Activated CD4-positive, alpha-beta T cell treated with anti-CD3 and anti-CD28 coated beads for 4 hours (primary cell): Measurements from ENCODE around the gene TBL3.
A peak's percentile ranks its signal among the peaks of the same experiment; 100 is the strongest.
"Not testable (repeated sequence)": the region's sequence is repeated elsewhere in the genome, so short reads cannot be mapped to it uniquely, and the experiment has no call there.

Experiments used
- DNase-seq, 2 donors: peaks; one replicate each; pipeline ENCODE4 v3.0.0-alpha.2; 2020

Gene TBL3

GRCh38 chr16:2002406-2003230 is 30.8 kb downstream of the TBL3 start:
- DNase-seq, result no peak

- DNase-seq, result no peak
Measured at GRCh38 chr16:2003231-2003826, 31.5 kb downstream of the TBL3 start.

- peak; percentile 85 to 86 for DNase-seq
Measured at GRCh38 chr16:2003827-2004641, 32.2 kb downstream of the TBL3 start.

GRCh38 chr16:2004795-2005517 is 33.1 kb downstream of the TBL3 start:
- DNase-seq, result no peak

- DNase-seq, result no peak
Measured at GRCh38 chr16:2005646-2006045, 33.8 kb downstream of the TBL3 start.

GRCh38 chr16:2006317-2006716 is 34.5 kb downstream of the TBL3 start:
- DNase-seq, result no peak

- DNase-seq, result no peak
Measured at GRCh38 chr16:2007081-2007836, 35.4 kb downstream of the TBL3 start.

- DNase-seq, result no peak
Measured at GRCh38 chr16:2008009-2008526, 36.2 kb downstream of the TBL3 start.

GRCh38 chr16:2008631-2009163 is 36.8 kb downstream of the TBL3 start:
- DNase-seq, result no peak

- DNase-seq, result no peak
Measured at GRCh38 chr16:2009164-2009711, 37.4 kb downstream of the TBL3 start.

GRCh38 chr16:2009791-2010510 is 38.1 kb downstream of the TBL3 start, which contains the start of gene ZNF598:
Gene ZNF598 (minus strand): TSS chr16:2009821.
- peak; percentile 73 to 77 for DNase-seq

- DNase-seq, result not testable (repeated sequence)
Measured at GRCh38 chr16:2011726-2012125, 39.9 kb downstream of the TBL3 start.

GRCh38 chr16:2013527-2013926 is 41.7 kb downstream of the TBL3 start:
- DNase-seq, result no peak

- no peak for DNase-seq
Measured at GRCh38 chr16:2015117-2015946, 43.5 kb downstream of the TBL3 start.

- DNase-seq, result no peak
Measured at GRCh38 chr16:2015947-2016208, 44.0 kb downstream of the TBL3 start.

GRCh38 chr16:2016407-2016922 is 44.6 kb downstream of the TBL3 start:
- no peak for DNase-seq

GRCh38 chr16:2019518-2019920 is 47.7 kb downstream of the TBL3 start, which contains the start of gene NPW:
Gene NPW (plus strand): TSS chr16:2019785.
- DNase-seq, result peak in 1 of 2 donors; percentile 26

GRCh38 chr16:2019921-2020831 is 48.3 kb downstream of the TBL3 start:
- DNase-seq, result no peak
